ENCODE measurements around the gene PRTG. TPM values are rescaled to one million over a fixed set of nuclear protein-coding genes. Genes with fewer than 3 reads are reported as not detected.
"Not testable (repeated sequence)": the region's sequence is repeated elsewhere in the genome, so short reads cannot be mapped to it uniquely, and the experiment has no call there.

Gene PRTG
- total RNA-seq, 1 donor from 2014 or later: 87.4 TPM

DNA sequence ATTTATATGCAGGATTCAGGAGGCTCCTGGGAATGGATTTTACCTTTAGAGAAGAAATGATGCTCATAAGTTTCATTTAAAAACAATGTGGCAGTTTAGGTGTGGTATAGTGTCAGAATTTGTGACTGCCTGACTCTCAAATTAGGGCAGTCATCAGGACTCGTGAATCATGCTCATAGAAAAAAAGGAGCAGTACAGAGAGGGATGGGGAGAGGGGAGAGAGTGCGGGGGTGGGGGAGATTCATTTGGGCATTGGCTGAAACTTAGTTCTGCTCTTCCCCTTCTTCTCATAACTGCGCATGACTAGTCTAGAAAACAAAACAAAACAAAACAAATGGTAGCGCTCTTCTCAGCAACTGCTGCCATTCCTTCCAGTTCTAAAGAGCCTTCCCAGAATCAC is 44.3 kb downstream of the PRTG start:
- Mint-ChIP-seq H3K36me3 (ENCODE audit: insufficient read depth) (peaks cover 12% of the 10 kb centered on the region), H3K4me1 (ENCODE audit: low read depth) (peaks cover 22% of the 10 kb centered on the region), H3K4me3 (ENCODE audit: low read depth) (no peak overlapping the region), H3K27me3 (no peaks in the 10 kb centered on the region), H3K9me3 (ENCODE audit: low read depth) (peaks cover 2% of the 10 kb centered on the region), H3K27ac (no peak overlapping the region)
- TF ChIP-seq, protein P1, sequence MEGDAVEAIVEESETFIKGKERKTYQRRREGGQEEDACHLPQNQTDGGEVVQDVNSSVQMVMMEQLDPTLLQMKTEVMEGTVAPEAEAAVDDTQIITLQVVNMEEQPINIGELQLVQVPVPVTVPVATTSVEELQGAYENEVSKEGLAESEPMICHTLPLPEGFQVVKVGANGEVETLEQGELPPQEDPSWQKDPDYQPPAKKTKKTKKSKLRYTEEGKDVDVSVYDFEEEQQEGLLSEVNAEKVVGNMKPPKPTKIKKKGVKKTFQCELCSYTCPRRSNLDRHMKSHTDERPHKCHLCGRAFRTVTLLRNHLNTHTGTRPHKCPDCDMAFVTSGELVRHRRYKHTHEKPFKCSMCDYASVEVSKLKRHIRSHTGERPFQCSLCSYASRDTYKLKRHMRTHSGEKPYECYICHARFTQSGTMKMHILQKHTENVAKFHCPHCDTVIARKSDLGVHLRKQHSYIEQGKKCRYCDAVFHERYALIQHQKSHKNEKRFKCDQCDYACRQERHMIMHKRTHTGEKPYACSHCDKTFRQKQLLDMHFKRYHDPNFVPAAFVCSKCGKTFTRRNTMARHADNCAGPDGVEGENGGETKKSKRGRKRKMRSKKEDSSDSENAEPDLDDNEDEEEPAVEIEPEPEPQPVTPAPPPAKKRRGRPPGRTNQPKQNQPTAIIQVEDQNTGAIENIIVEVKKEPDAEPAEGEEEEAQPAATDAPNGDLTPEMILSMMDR (IDR thresholded peaks at IDR 0.05; ENCODE audit: unreplicated experiment): no peak
- DNase-seq (ENCODE audit: low spot score, unreplicated experiment): no peak

DNA sequence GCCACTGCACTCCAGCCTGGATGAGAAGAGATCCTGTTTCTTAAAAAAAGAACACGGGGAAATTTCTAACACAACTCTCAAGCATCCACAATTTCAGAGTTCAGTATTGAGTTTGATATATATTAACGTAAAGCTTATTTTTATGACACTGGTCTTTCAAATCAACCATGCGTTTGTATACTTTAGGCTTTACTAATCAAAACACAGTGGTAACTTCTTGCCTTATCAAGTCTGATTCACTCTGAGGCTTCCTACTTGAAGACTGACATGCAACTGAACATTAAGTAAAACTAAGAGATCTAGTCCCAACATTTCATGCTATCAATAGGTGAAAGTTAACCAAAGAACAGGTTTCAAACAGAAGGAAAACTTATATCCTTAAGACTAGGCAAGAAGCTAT is 46.7 kb downstream of the PRTG start:
- H3K4me1 Mint-ChIP-seq (ENCODE audit: low read depth): peaks cover 13% of the 10 kb centered on the region
- peaks cover 14% of the 10 kb centered on the region for H3K36me3 Mint-ChIP-seq (ENCODE audit: insufficient read depth)
- TF ChIP-seq, protein P1 (IDR thresholded peaks at IDR 0.05; ENCODE audit: unreplicated experiment): no peak
- H3K27ac Mint-ChIP-seq: no peak overlapping the region
- no peaks in the 10 kb centered on the region for H3K27me3 Mint-ChIP-seq
- no peak overlapping the region for H3K4me3 Mint-ChIP-seq (ENCODE audit: low read depth)
- peaks cover 2% of the 10 kb centered on the region for H3K9me3 Mint-ChIP-seq (ENCODE audit: low read depth)
- DNase-seq (ENCODE audit: low spot score, unreplicated experiment): no peak

DNA sequence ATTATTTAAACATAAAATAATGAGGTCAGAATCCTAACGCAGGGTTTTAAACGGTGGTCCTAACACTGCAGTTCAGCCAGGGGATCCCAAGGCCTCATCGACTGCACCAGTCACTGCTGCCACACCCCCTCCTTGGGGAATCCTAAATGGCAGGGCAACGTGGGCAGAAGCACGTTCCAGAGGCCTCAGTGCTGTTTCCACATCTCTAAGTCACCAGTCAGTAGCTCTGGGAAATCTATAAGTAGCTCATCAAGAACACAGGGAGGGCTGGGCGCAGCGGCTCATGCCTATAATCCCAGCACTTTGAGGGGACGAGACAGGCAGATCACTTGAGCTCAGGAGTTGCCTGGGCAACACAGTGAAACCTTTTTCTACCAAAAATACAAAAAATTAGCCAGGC is 47.5 kb downstream of the PRTG start:
- H3K27me3 Mint-ChIP-seq: no peaks in the 10 kb centered on the region
- no peak for DNase-seq (ENCODE audit: low spot score, unreplicated experiment)
- H3K4me3 Mint-ChIP-seq (ENCODE audit: low read depth): no peak overlapping the region
- TF ChIP-seq, protein P1 (IDR thresholded peaks at IDR 0.05; ENCODE audit: unreplicated experiment): no peak
- H3K4me1 Mint-ChIP-seq (ENCODE audit: low read depth): peaks cover 13% of the 10 kb centered on the region
- no peaks in the 10 kb centered on the region for H3K9me3 Mint-ChIP-seq (ENCODE audit: low read depth)
- H3K36me3 Mint-ChIP-seq (ENCODE audit: insufficient read depth): peaks cover 8% of the 10 kb centered on the region
- peak overlapping the region; percentile 84 for H3K27ac Mint-ChIP-seq

DNA sequence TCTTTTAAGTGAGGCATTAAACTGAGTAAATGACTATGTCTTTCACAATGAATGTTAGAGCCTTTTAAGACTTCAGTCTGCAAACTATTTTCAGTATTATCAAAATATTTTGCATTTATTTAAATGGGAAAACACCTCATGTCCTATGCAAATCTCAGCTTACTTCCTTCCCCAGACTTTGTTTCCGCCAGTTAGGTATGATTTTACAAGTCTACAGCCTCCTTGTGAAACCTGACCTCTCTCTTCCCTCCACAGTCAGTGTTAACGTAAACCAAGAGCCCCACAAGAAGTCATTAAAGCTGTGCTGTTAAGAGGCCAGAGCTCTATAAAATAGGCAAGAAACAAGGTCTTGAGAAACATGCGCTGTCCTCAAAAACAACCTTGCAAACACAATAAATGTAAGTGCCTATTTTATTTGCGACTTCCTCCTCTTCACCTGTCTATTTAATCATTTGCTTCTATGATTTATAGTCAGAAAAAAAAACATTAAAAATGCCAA is 48.3 kb downstream of the PRTG start:
- Mint-ChIP-seq H3K36me3 (ENCODE audit: insufficient read depth) (peaks cover 6% of the 10 kb centered on the region), H3K27ac (peak overlapping the region; percentile 29), H3K9me3 (ENCODE audit: low read depth) (no peaks in the 10 kb centered on the region), H3K27me3 (no peaks in the 10 kb centered on the region), H3K4me3 (ENCODE audit: low read depth) (no peak overlapping the region), H3K4me1 (ENCODE audit: low read depth) (peaks cover 17% of the 10 kb centered on the region)
- TF ChIP-seq, protein P1 (IDR thresholded peaks at IDR 0.05; ENCODE audit: unreplicated experiment): no peak
- DNase-seq (ENCODE audit: low spot score, unreplicated experiment): no peak

DNA sequence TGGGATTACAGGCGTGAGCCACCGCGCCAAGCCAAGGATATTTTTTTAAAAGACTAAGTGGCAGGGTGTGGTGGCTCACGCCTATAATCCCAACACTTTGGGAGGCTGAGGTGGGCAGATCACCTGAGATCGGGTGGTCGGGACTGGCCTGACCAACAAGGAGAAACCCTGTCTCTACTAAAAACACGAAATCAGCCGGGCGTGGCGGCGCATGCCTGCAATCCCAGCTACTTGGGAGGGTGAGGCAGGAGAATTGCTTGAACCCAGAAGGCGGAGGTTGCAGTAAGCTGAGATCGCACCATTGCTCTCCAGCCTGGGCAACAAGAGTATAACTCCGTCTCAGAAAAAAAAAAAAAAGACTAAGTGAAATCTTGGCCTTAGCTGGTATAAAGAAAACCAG is 49.8 kb downstream of the PRTG start:
- H3K27me3 Mint-ChIP-seq; H3K4me3 Mint-ChIP-seq (ENCODE audit: low read depth); DNase-seq (ENCODE audit: low spot score, unreplicated experiment); H3K36me3 Mint-ChIP-seq (ENCODE audit: insufficient read depth); H3K27ac Mint-ChIP-seq; H3K9me3 Mint-ChIP-seq (ENCODE audit: low read depth): not testable (repeated sequence)
- peaks cover 26% of the 10 kb centered on the region for H3K4me1 Mint-ChIP-seq (ENCODE audit: low read depth)

DNA sequence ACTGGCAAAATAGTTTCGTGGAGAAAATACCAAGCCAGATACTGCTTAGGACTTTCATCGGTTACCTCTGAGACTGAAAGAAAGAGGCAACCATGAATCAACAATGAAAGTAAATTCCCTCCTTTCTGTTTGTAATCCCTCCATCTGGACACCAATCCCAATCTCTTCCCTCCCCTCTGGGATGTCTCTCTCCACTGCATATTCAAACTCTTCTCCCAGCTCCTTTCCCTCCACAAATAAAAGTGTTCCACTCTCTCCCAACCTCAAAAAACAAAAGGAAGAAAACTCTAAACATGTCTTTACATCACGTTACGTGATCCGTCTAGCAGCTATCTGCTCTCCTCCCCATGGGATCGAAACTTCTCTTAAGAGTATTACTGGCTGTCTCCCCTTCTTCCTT is 55.2 kb downstream of the PRTG start:
- TF ChIP-seq, protein P1 (IDR thresholded peaks at IDR 0.05; ENCODE audit: unreplicated experiment): no peak
- H3K4me1 Mint-ChIP-seq (ENCODE audit: low read depth): peaks cover 36% of the 10 kb centered on the region
- H3K27ac Mint-ChIP-seq: peak overlapping the region; percentile 51
- no peaks in the 10 kb centered on the region for H3K27me3 Mint-ChIP-seq
- no peak for DNase-seq (ENCODE audit: low spot score, unreplicated experiment)
- H3K4me3 Mint-ChIP-seq (ENCODE audit: low read depth): no peak overlapping the region
- no peaks in the 10 kb centered on the region for H3K9me3 Mint-ChIP-seq (ENCODE audit: low read depth)
- H3K36me3 Mint-ChIP-seq (ENCODE audit: insufficient read depth): peaks cover 10% of the 10 kb centered on the region

All from progenitor cell of endocrine pancreas (in vitro differentiated cells).